HL-60/S4 (cell line): ENCODE measurements around the gene ZNF219.

Experiments used
- in situ Hi-C: fragments of 300-500 bp; cut with MboI; formaldehyde crosslinking; loops from 2 replicates; pipeline ENCODE4 v1.14.3; 2022; ENCODE audit warnings: low sequenced_read_pairs

The ZNF219 gene

GRCh38 chr14:21102521-21103410, 4.3 kb upstream of the ZNF219 start:
- in situ Hi-C loops, result loop anchor here (5.0 kb wide), 1 partner anchor 35 kb away; no protein-coding TSS in a partner anchor

- in situ Hi-C loops, result loop anchor here (5.0 kb wide), 1 partner anchor 35 kb away; no protein-coding TSS in a partner anchor
These were observed 3.5 kb upstream of the ZNF219 start for GRCh38 chr14:21101802-21102413.

- in situ Hi-C loops, result loop anchor here (5.0 kb wide), 1 partner anchor 34 kb away; no protein-coding TSS in a partner anchor
These were observed 2.5 kb upstream of the ZNF219 start, which contains the start of gene TMEM253 for GRCh38 chr14:21100931-21101330. Gene TMEM253 (plus strand): TSS chr14:21101066. CDS start chr14:21101344, 278 bp downstream.

- in situ Hi-C loops, result no loop called here
These were observed 1.1 kb upstream of the ZNF219 start for GRCh38 chr14:21099596-21099985.

- in situ Hi-C loops, result no loop called here
These were observed 589 bp upstream of the ZNF219 start for GRCh38 chr14:21098892-21099595.

- in situ Hi-C loops, result no loop called here
These were observed 799 bp downstream of the ZNF219 start for GRCh38 chr14:21097636-21098075.

GRCh38 chr14:21096978-21097635, 1.3 kb downstream of the ZNF219 start:
- in situ Hi-C loops, result no loop called here

- in situ Hi-C loops, result no loop called here
These were observed 2.0 kb downstream of the ZNF219 start for GRCh38 chr14:21096438-21096837.

- in situ Hi-C loops, result no loop called here
These were observed 2.8 kb downstream of the ZNF219 start for GRCh38 chr14:21095430-21096205.

GRCh38 chr14:21093769-21094681, 4.4 kb downstream of the ZNF219 start:
- in situ Hi-C loops, result no loop called here

GRCh38 chr14:21093018-21093417, 5.4 kb downstream of the ZNF219 start:
- in situ Hi-C loops, result no loop called here

GRCh38 chr14:21092273-21093011, 6.0 kb downstream of the ZNF219 start:
- in situ Hi-C loops, result no loop called here

GRCh38 chr14:21091821-21092272, 6.6 kb downstream of the ZNF219 start:
- in situ Hi-C loops, result no loop called here

GRCh38 chr14:21090940-21091663, 7.4 kb downstream of the ZNF219 start:
- in situ Hi-C loops, result no loop called here

- in situ Hi-C loops, result no loop called here
These were observed 8.1 kb downstream of the ZNF219 start for GRCh38 chr14:21090194-21090939.

GRCh38 chr14:21089877-21090193, 8.6 kb downstream of the ZNF219 start:
- in situ Hi-C loops, result no loop called here

GRCh38 chr14:21089271-21089670, 9.2 kb downstream of the ZNF219 start:
- in situ Hi-C loops, result no loop called here
